K562 (cell line): ENCODE measurements around the gene NFATC4. TPM values are rescaled to one million over a fixed set of nuclear protein-coding genes. Genes with fewer than 3 reads are reported as not detected.

Experiments
- ATAC-seq: fragments of 200-7000 bp; cut with Tn5 transposase; 3 replicates; pipeline ENCODE4 v1.9.1; 2020; ENCODE audit warnings: moderate library complexity
- BruUV-seq: library from RNA; stranded (reverse); fragments of 400-500 nt; replicated peaks from 2 replicates; lab custom pipeline; 2021; lab: Mats Ljungman, UMichigan
- CTCF ChIA-PET: fragments of 300-600 bp; formaldehyde crosslinking; extraction: SDS; loops from one replicate; lab custom pipeline; 2021; ENCODE audit warnings: low intra/inter-chr PET ratio; lab: Yijun Ruan, JAX
- POLR2A ChIA-PET: fragments of 300-600, 350-650 bp; sonication (Branson Sonifier 250); formaldehyde crosslinking; extraction: SDS; loops from one replicate; lab custom pipeline; 2021; ENCODE audit warnings: antibody characterized with exemption, inconsistent platforms; lab: Yijun Ruan, JAX
- DNase-seq, 4 experiments: peaks; one replicate each; pipeline versions ENCODE4 v3.0.0 to v3.0.0-alpha.2; 2011 to 2018; ENCODE audit warnings: low spot score in 3 of 4, mixed read lengths in 3 of 4; ENCODE audit errors: extremely low read depth in 1 of 4
- FAIRE-seq: peaks from 2 replicates; lab custom pipeline; 2011; peaks lifted over from hg19 to GRCh38; lab: Jason Lieb, UNC
- H2AFZ ChIP-seq: 2 replicates; pipeline ENCODE4 v1.6.0; 2011; ENCODE audit warnings: low read depth, low read length, control low read depth, inconsistent platforms
- H3K27ac ChIP-seq: fragments of 200-600 bp; 3 replicates; pipeline ENCODE4 v1.8.0; 2011; ENCODE audit warnings: low read depth, mild to moderate bottlenecking, control low read depth, inconsistent platforms, low read length, moderate library complexity, mixed read lengths; ENCODE audit errors: extremely low read depth
- H3K27me3 ChIP-seq, 2 experiments: fragments of 300-600 bp in 1 of 2; 2 replicates in 1 of 2; 3 replicates in 1 of 2; pipeline versions ENCODE4 v1.6.0 to v1.8.0; 2011; ENCODE audit warnings: inconsistent platforms in 2 of 2, low read length in 2 of 2, mild to moderate bottlenecking in 1 of 2, mixed read lengths in 1 of 2, moderate library complexity in 1 of 2; ENCODE audit not compliant: control insufficient read depth in 2 of 2, insufficient read depth in 2 of 2
- H3K36me3 ChIP-seq: fragments of 300-600 bp; 3 replicates; pipeline ENCODE4 v1.8.0; 2011; ENCODE audit warnings: mild to moderate bottlenecking, low read length, inconsistent platforms; ENCODE audit not compliant: control insufficient read depth, insufficient read depth
- H3K4me1 ChIP-seq, 2 experiments: fragments of 200-600 bp in 1 of 2; replicated peaks in 1 of 2; 2 replicates in 1 of 2; 3 replicates in 1 of 2; pipeline versions ENCODE4 v1.5.1 to v1.8.0; 2011; ENCODE audit warnings: inconsistent platforms in 2 of 2, low read length in 2 of 2, mild to moderate bottlenecking in 1 of 2, mixed read lengths in 1 of 2, moderate library complexity in 1 of 2; ENCODE audit not compliant: control insufficient read depth in 2 of 2, insufficient read depth in 2 of 2
- H3K4me2 ChIP-seq: 2 replicates; pipeline ENCODE4 v1.6.1; 2011; ENCODE audit warnings: low read length, control low read depth, inconsistent platforms, mixed read lengths; ENCODE audit not compliant: insufficient read depth
- H3K4me3 ChIP-seq: fragments of 200-600 bp; sonication (generic), shearing (Covaris generic); 2 replicates; pipeline ENCODE4 v1.5.1; 2016; ENCODE audit warnings: control low read depth, inconsistent platforms
- H3K79me2 ChIP-seq: fragments of 200-600 bp; 3 replicates; pipeline ENCODE4 v1.8.0; 2011; ENCODE audit warnings: low read length, inconsistent platforms; ENCODE audit not compliant: control insufficient read depth, insufficient read depth
- H3K9ac ChIP-seq, 2 experiments: 2 replicates each; pipeline versions ENCODE4 v1.6.0 to v1.6.1; 2011; ENCODE audit warnings: low read depth in 2 of 2, low read length in 2 of 2, control low read depth in 1 of 2, inconsistent platforms in 1 of 2, mild to moderate bottlenecking in 1 of 2, mixed read lengths in 1 of 2; ENCODE audit not compliant: insufficient read depth in 1 of 2
- H3K9me1 ChIP-seq: one replicate; pipeline ENCODE4 v1.6.0; 2011; ENCODE audit warnings: inconsistent platforms, mild to moderate bottlenecking, low read length, moderate library complexity; ENCODE audit not compliant: control insufficient read depth, insufficient read depth
- H3K9me3 ChIP-seq: replicated peaks from 2 replicates; pipeline ENCODE4 v1.5.1; 2011; ENCODE audit warnings: low read depth, low read length, inconsistent platforms; ENCODE audit not compliant: control insufficient read depth, insufficient read depth
- H4K20me1 ChIP-seq: replicated peaks from 2 replicates; pipeline ENCODE4 v1.6.1; 2011; ENCODE audit warnings: low read length, inconsistent platforms, mixed read lengths; ENCODE audit not compliant: control insufficient read depth, insufficient read depth
- GTF2B ChIP-seq: IDR thresholded peaks from 2 replicates; pipeline ENCODE4 v1.6.1; 2011; ENCODE audit not compliant: insufficient read length; ENCODE audit errors: extremely low read depth
- HDAC3 ChIP-seq: fragments of 450-650 bp; IDR thresholded peaks from 2 replicates; pipeline ENCODE4 v1.6.1; 2018; ENCODE audit warnings: borderline replicate concordance, mild to moderate bottlenecking, moderate library complexity; ENCODE audit not compliant: partially characterized antibody
- MEIS2 ChIP-seq: fragments of 450-650 bp; IDR thresholded peaks from 2 replicates; pipeline ENCODE4 v1.6.1; 2014; ENCODE audit warnings: mild to moderate bottlenecking; ENCODE audit not compliant: partially characterized antibody
- TAF9B ChIP-seq: fragments of 450-650 bp; IDR thresholded peaks from 2 replicates; pipeline ENCODE4 v1.6.1; 2018; ENCODE audit warnings: mild to moderate bottlenecking; ENCODE audit not compliant: partially characterized antibody
- TOE1 ChIP-seq, 2 experiments: fragments of 450-650 bp in 1 of 2; sonication (generic) in 1 of 2; formaldehyde crosslinking in 1 of 2; IDR thresholded peaks; 2 replicates each; pipeline versions ENCODE4 v1.7.1 to v1.8.0; 2016 to 2022; ENCODE audit warnings: borderline replicate concordance in 2 of 2, mild to moderate bottlenecking in 2 of 2, antibody characterized with exemption in 1 of 2, inconsistent platforms in 1 of 2, low read depth in 1 of 2, missing genetic modification reagents in 1 of 2, moderate library complexity in 1 of 2
- XRCC3 ChIP-seq: fragments of 450-650 bp; IDR thresholded peaks from 2 replicates; pipeline ENCODE4 v1.6.1; 2017; ENCODE audit warnings: mild to moderate bottlenecking, moderate library complexity
- WGBS: fragments of 100-300 bp; shearing (Covaris generic); methylation state at CpG from one replicate; pipeline ENCODE4 v1.1.6; 2016; ENCODE audit warnings: low coverage, mixed read lengths; ENCODE audit not compliant: insufficient coverage; ENCODE audit errors: missing lambda C conversion rate; 5-methylcytosine and 5-hydroxymethylcytosine counted together
- in situ Hi-C: fragments of 300-500 bp; cut with MboI; formaldehyde crosslinking; loops from 4 replicates; pipeline ENCODE4 v1.15.0; 2018; ENCODE audit warnings: inconsistent platforms, mixed read lengths
- intact Hi-C: fragments of 100-400 bp; cut with micrococcal nuclease; formaldehyde crosslinking; loops from 2 replicates; pipeline ENCODE4 v1.14.2; 2022
- polyA plus RNA-seq, 8 experiments: library from polyadenylated mRNA; depleted of rRNA in 4 of 8; stranded (reverse) in 5 of 8; unstranded in 3 of 8; fragments of >200 nt; fragmentation: Nextera tagmentation in 2 of 8; fragmentation: Illumina TruSeq in 1 of 8; extraction: Ambion mirVana in 2 of 8; extraction: Trizol in 1 of 8; gene quantifications; 2 replicates each; pipeline versions ENCODE4 v1.2.1 to v1.2.3, GENCODE V29; 2011 to 2014; ENCODE audit warnings: inconsistent platforms in 1 of 8, missing spikeins in 1 of 8
- total RNA-seq, 7 experiments: library from RNA; depleted of rRNA in 6 of 7; stranded (reverse); fragments of >200 nt in 6 of 7; fragmentation: Illumina TruSeq in 2 of 7; extraction: Trizol in 2 of 7; gene quantifications; 2 replicates each; pipeline versions ENCODE4 v1.2.1 to v1.2.3, GENCODE V29; 2011 to 2021; ENCODE audit warnings: low replicate concordance in 1 of 7

Gene NFATC4
- total and polyA plus RNA-seq, 9 of the 15 experiments (the other 6 are each of a cell fraction or from before 2014, with no cell fraction given): 0.25 to 3.8 (median 0.78) TPM; not detected in 1

- TF ChIP-seq MEIS2 (peak; percentile 26), GTF2B (peak; percentile 25)
Observed at GRCh38 chr14:24392325-24393091, 24.5 kb downstream of the NFATC4 start (continued).

GRCh38 chr14:24394275-24394674, 26.3 kb downstream of the NFATC4 start:
- H4K20me1 ChIP-seq: no peaks in the 10 kb centered on the region
- no peaks in the 10 kb centered on the region; the same call in 2 of the 3 replicates for H3K36me3 ChIP-seq
- no peak overlapping the region for H3K4me3 ChIP-seq
- no peak overlapping the region for H3K27ac ChIP-seq
- no peaks in the 10 kb centered on the region for H3K79me2 ChIP-seq
- BruUV-seq: no TSS peak
- TF ChIP-seq TOE1 (IDR thresholded peaks at IDR 0.05; ENCODE audit: borderline replicate concordance): no peak
- no peak for TF ChIP-seq TOE1 (CRISPR knock-in tag; IDR thresholded peaks at IDR 0.05; ENCODE audit: borderline replicate concordance, low read depth)
- no peak for TF ChIP-seq XRCC3
- TF ChIP-seq HDAC3: no peak
- no peak for TF ChIP-seq TAF9B
- H3K27me3 ChIP-seq: no peaks in the 10 kb centered on the region
- in situ Hi-C loops: no loop called here
- H3K9me3 ChIP-seq: no peaks in the 10 kb centered on the region
- ATAC-seq (no peak), DNase-seq (no peak), FAIRE-seq (no peak)
- ChIA-PET POLR2A (no interaction called here), CTCF (no interaction called here)
- no peak overlapping the region for H2AFZ ChIP-seq
- intact Hi-C loops: no loop called here
- H3K4me1 ChIP-seq: peaks cover 3 to 12% of the 10 kb centered on the region in 2 experiments; a peak in 4 of 5 replicates
- 16% methylated on average over 3 of the region's 3 CpGs for WGBS
- no peaks in the 10 kb centered on the region for H3K9me1 ChIP-seq
- H3K9ac ChIP-seq: no peak overlapping the region
- H3K4me2 ChIP-seq: no peak overlapping the region
